ENCODE measurements around the gene HOXC6. TPM values are rescaled to one million over a fixed set of nuclear protein-coding genes. Genes with fewer than 3 reads are reported as not detected.

HOXC6 gene
- total RNA-seq (ENCODE audit: unreplicated experiment): 0.21 TPM
- long read RNA-seq: 0 reads

- no peak for DNase-seq (ENCODE audit: low spot score)
- Mint-ChIP-seq H3K4me3 (ENCODE audit: unreplicated experiment) (peak within 1 kb of the TSS; percentile 73), H3K36me3 (ENCODE audit: low read depth, unreplicated experiment) (peaks cover 3% of the 10 kb centered on the region), H3K27ac (ENCODE audit: unreplicated experiment) (no peak within 1 kb of the TSS), H3K4me1 (ENCODE audit: unreplicated experiment) (peaks cover 25% of the 10 kb centered on the region), H3K9me3 (ENCODE audit: unreplicated experiment) (no peaks in the 10 kb centered on the region), H3K27me3 (ENCODE audit: unreplicated experiment) (peaks cover 53% of the 10 kb centered on the region)
- no peak for TF ChIP-seq CTCF (IDR thresholded peaks at IDR 0.05; ENCODE audit: unreplicated experiment)
Observed at GRCh38 chr12:54028314-54029201, at the start of gene HOXC6. HOXC6 (plus strand) TSS chr12:54028440; CDS start chr12:54028522, 82 bp downstream.

- no peak for TF ChIP-seq CTCF (IDR thresholded peaks at IDR 0.05; ENCODE audit: unreplicated experiment)
- Mint-ChIP-seq H3K36me3 (ENCODE audit: low read depth, unreplicated experiment) (no peaks in the 10 kb centered on the region), H3K4me3 (ENCODE audit: unreplicated experiment) (no peak overlapping the region), H3K4me1 (ENCODE audit: unreplicated experiment) (peaks cover 31% of the 10 kb centered on the region), H3K9me3 (ENCODE audit: unreplicated experiment) (no peaks in the 10 kb centered on the region), H3K27me3 (ENCODE audit: unreplicated experiment) (peaks cover 38% of the 10 kb centered on the region), H3K27ac (ENCODE audit: unreplicated experiment) (no peak overlapping the region)
- DNase-seq (ENCODE audit: low spot score): no peak
Observed at GRCh38 chr12:53978477-53979356, 49.5 kb upstream of the HOXC6 start.

GRCh38 chr12:53980104-53980801, 48.0 kb upstream of the HOXC6 start:
- Mint-ChIP-seq H3K4me1 (ENCODE audit: unreplicated experiment) (peaks cover 34% of the 10 kb centered on the region), H3K36me3 (ENCODE audit: low read depth, unreplicated experiment) (no peaks in the 10 kb centered on the region), H3K9me3 (ENCODE audit: unreplicated experiment) (no peaks in the 10 kb centered on the region), H3K4me3 (ENCODE audit: unreplicated experiment) (no peak overlapping the region), H3K27me3 (ENCODE audit: unreplicated experiment) (peaks cover 35% of the 10 kb centered on the region), H3K27ac (ENCODE audit: unreplicated experiment) (no peak overlapping the region)
- DNase-seq (ENCODE audit: low spot score): no peak
- TF ChIP-seq CTCF (IDR thresholded peaks at IDR 0.05; ENCODE audit: unreplicated experiment): no peak

GRCh38 chr12:53980802-53981496, 47.3 kb upstream of the HOXC6 start:
- H3K27me3 Mint-ChIP-seq (ENCODE audit: unreplicated experiment): peaks cover 33% of the 10 kb centered on the region
- TF ChIP-seq CTCF (IDR thresholded peaks at IDR 0.05; ENCODE audit: unreplicated experiment): no peak
- H3K9me3 Mint-ChIP-seq (ENCODE audit: unreplicated experiment): no peaks in the 10 kb centered on the region
- no peak for DNase-seq (ENCODE audit: low spot score)
- H3K36me3 Mint-ChIP-seq (ENCODE audit: low read depth, unreplicated experiment): no peaks in the 10 kb centered on the region
- no peak overlapping the region for H3K4me3 Mint-ChIP-seq (ENCODE audit: unreplicated experiment)
- H3K27ac Mint-ChIP-seq (ENCODE audit: unreplicated experiment): no peak overlapping the region
- H3K4me1 Mint-ChIP-seq (ENCODE audit: unreplicated experiment): peaks cover 33% of the 10 kb centered on the region

All from endothelial cell (in vitro differentiated cells).